Fibroblast of lung (primary cell): ENCODE measurements around the gene AGAP1. TPM values are rescaled to one million over a fixed set of nuclear protein-coding genes. Genes with fewer than 3 reads are reported as not detected.

Source experiments
- DNase-seq, 2 donors: peaks; one replicate each; pipeline versions ENCODE4 v3.0.0 to v3.0.0-alpha.2; 2010; ENCODE audit warnings: low read depth in 2 of 2
- H2AFZ ChIP-seq: 2 replicates; pipeline ENCODE4 v1.5.1; 2012; ENCODE audit warnings: low read length, control low read depth, inconsistent platforms
- H3K27ac ChIP-seq: 2 replicates; pipeline ENCODE4 v1.5.1; 2011; ENCODE audit warnings: low read length, control low read depth; ENCODE audit not compliant: insufficient read depth
- H3K27me3 ChIP-seq: 2 replicates; pipeline ENCODE4 v1.5.1; 2011; ENCODE audit warnings: mild to moderate bottlenecking, low read length; ENCODE audit not compliant: control insufficient read depth, insufficient read depth
- H3K36me3 ChIP-seq: 2 replicates; pipeline ENCODE4 v1.5.1; 2011; ENCODE audit warnings: low read length; ENCODE audit not compliant: control insufficient read depth, insufficient read depth
- H3K4me1 ChIP-seq: 2 replicates; pipeline ENCODE4 v1.5.1; 2011; ENCODE audit warnings: low read length; ENCODE audit not compliant: control insufficient read depth, insufficient read depth; ENCODE audit errors: extremely low read depth
- H3K4me2 ChIP-seq: 2 replicates; pipeline ENCODE4 v1.5.1; 2011; ENCODE audit warnings: low read length, control low read depth; ENCODE audit not compliant: insufficient read depth; ENCODE audit errors: extremely low read depth
- H3K4me3 ChIP-seq, 4 experiments: fragments of 200-600 bp in 1 of 4; sonication (generic) in 1 of 4; replicated peaks in 1 of 4; 2 replicates each; pipeline ENCODE4 v1.5.1; 2011 to 2016; ENCODE audit warnings: low read length in 4 of 4, low read depth in 3 of 4, mild to moderate bottlenecking in 3 of 4, control low read depth in 2 of 4, inconsistent platforms in 1 of 4, mixed read lengths in 1 of 4; ENCODE audit not compliant: insufficient read depth in 1 of 4; ENCODE audit errors: control extremely low read depth in 1 of 4
- H3K79me2 ChIP-seq: 2 replicates; pipeline ENCODE4 v1.5.1; 2012; ENCODE audit warnings: mild to moderate bottlenecking, low read length, inconsistent platforms; ENCODE audit not compliant: control insufficient read depth, insufficient read depth
- H3K9ac ChIP-seq: 2 replicates; pipeline ENCODE4 v1.5.1; 2011; ENCODE audit warnings: mild to moderate bottlenecking, low read length, control low read depth; ENCODE audit not compliant: insufficient read depth
- H3K9me3 ChIP-seq: 2 replicates; pipeline ENCODE4 v1.5.1; 2012; ENCODE audit warnings: low read depth, low read length; ENCODE audit not compliant: control insufficient read depth, insufficient read depth
- H4K20me1 ChIP-seq: 2 replicates; pipeline ENCODE4 v1.5.1; 2011; ENCODE audit warnings: low read length; ENCODE audit not compliant: control insufficient read depth, insufficient read depth; ENCODE audit errors: extremely low read depth
- EZH2 ChIP-seq: IDR thresholded peaks from 2 replicates; pipeline ENCODE4 v1.5.1; 2012; ENCODE audit warnings: low read length, control low read depth, mild to moderate bottlenecking; ENCODE audit errors: missing control alignments
- polyA plus RNA-seq, 2 donors: library from polyadenylated mRNA; depleted of rRNA in 1 of 2; stranded (reverse) in 1 of 2; unstranded in 1 of 2; fragments of >200 nt; gene quantifications; 2 replicates each; pipeline ENCODE4 v1.2.1, GENCODE V29; 2011 to 2012; ENCODE audit warnings: missing spikeins in 1 of 2
- total RNA-seq: library from RNA; depleted of rRNA; stranded (reverse); fragments of >200 nt; gene quantifications from 2 replicates; pipeline ENCODE4 v1.2.1, GENCODE V29; 2014
- TF ChIP-seq, protein P1 (sequence below), 2 donors: IDR thresholded peaks in 1 of 2; conservative IDR thresholded peaks in 1 of 2; 1 replicate in 1 of 2; 2 replicates in 1 of 2; pipeline ENCODE4 v1.5.1; 2011 to 2012; ENCODE audit warnings: low read length in 2 of 2, control low read depth in 1 of 2, inconsistent platforms in 1 of 2, low read depth in 1 of 2, mild to moderate bottlenecking in 1 of 2

The AGAP1 gene
- total and polyA plus RNA-seq, 2 donors (not counting 1 experiment from before 2014, with no cell fraction given) = 10.6 to 14.0 TPM

DNA sequence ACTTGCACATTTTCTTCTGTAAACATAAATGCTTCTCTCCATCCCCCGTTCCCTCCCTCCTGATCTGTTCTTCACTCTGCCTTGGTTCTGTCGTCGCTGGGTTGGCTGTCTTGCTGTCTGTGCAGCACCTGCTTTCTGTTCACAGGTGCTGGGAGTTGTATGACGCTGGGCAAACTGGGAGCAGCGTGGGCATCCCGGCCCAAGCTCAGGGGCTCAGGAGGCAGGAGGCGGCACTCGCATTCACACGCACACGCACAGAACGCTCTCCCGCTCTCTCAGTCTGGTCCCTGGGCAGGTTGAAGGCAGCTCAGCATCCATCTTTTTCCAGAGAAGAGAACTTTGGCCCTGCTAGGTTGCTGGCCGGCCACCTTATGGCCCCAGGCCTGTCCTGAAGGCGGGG, 618.6 kb downstream of the AGAP1 start:
- Histone ChIP-seq H4K20me1 (no peaks in the 10 kb centered on the region), H3K9ac (no peak overlapping the region), H2AFZ (no peak overlapping the region), H3K4me2 (no peak overlapping the region), H3K27me3 (no peaks in the 10 kb centered on the region), H3K36me3 (no peaks in the 10 kb centered on the region), H3K4me1 (no peaks in the 10 kb centered on the region), H3K79me2 (no peaks in the 10 kb centered on the region), H3K4me3 (no peak overlapping the region), H3K27ac (no peak overlapping the region), H3K9me3 (no peaks in the 10 kb centered on the region)
- DNase-seq = no peak
- TF ChIP-seq, protein P1, sequence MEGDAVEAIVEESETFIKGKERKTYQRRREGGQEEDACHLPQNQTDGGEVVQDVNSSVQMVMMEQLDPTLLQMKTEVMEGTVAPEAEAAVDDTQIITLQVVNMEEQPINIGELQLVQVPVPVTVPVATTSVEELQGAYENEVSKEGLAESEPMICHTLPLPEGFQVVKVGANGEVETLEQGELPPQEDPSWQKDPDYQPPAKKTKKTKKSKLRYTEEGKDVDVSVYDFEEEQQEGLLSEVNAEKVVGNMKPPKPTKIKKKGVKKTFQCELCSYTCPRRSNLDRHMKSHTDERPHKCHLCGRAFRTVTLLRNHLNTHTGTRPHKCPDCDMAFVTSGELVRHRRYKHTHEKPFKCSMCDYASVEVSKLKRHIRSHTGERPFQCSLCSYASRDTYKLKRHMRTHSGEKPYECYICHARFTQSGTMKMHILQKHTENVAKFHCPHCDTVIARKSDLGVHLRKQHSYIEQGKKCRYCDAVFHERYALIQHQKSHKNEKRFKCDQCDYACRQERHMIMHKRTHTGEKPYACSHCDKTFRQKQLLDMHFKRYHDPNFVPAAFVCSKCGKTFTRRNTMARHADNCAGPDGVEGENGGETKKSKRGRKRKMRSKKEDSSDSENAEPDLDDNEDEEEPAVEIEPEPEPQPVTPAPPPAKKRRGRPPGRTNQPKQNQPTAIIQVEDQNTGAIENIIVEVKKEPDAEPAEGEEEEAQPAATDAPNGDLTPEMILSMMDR (conservative IDR thresholded peaks at IDR 0.05 in 1 of 2, IDR thresholded peaks at IDR 0.05 in 1 of 2; ENCODE audit: low read depth in 1 of 2, low read length in 2 of 2) = no peak
- TF ChIP-seq EZH2 = no peak

- H3K9me3 ChIP-seq = no peaks in the 10 kb centered on the region
- DNase-seq = peak in 1 of 2 donors; percentile 6
- H3K4me3 ChIP-seq = no peak overlapping the region
- no peak overlapping the region for H3K27ac ChIP-seq
- no peaks in the 10 kb centered on the region for H3K79me2 ChIP-seq
- no peak overlapping the region for H2AFZ ChIP-seq
- no peaks in the 10 kb centered on the region for H4K20me1 ChIP-seq
- no peak overlapping the region for H3K9ac ChIP-seq
- no peak overlapping the region for H3K4me2 ChIP-seq
- H3K27me3 ChIP-seq = no peaks in the 10 kb centered on the region
- no peak for TF ChIP-seq EZH2
- TF ChIP-seq, protein P1 (conservative IDR thresholded peaks at IDR 0.05 in 1 of 2, IDR thresholded peaks at IDR 0.05 in 1 of 2; ENCODE audit: low read depth in 1 of 2, low read length in 2 of 2) = no peak
- no peaks in the 10 kb centered on the region for H3K4me1 ChIP-seq
- H3K36me3 ChIP-seq = no peaks in the 10 kb centered on the region
Observed at GRCh38 chr2:236113425-236113824, 619.6 kb downstream of the AGAP1 start.

DNA sequence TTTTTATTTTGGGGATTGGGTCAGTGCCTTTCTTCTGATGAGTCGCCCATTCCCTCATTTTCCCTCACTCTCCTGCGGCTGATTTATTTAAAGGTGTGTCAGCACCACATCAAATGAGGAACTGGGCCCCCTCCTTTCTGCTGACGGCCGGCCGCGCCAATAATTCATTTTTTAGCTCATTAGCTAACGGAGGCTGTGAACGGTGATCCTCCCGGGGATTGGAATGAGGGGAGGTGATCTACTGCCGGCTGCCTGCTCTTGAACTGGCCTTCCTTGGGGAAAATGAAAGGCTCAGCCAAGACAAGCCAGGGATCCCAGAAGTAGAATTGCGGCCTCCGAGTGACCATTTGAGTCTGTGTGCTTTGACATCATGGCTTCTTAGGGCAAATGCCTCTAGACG, 620.1 kb downstream of the AGAP1 start:
- H3K4me2 ChIP-seq = no peak overlapping the region
- no peaks in the 10 kb centered on the region for H3K4me1 ChIP-seq
- no peaks in the 10 kb centered on the region for H3K79me2 ChIP-seq
- H2AFZ ChIP-seq = no peak overlapping the region
- no peak overlapping the region for H3K4me3 ChIP-seq
- no peaks in the 10 kb centered on the region for H3K27me3 ChIP-seq
- no peak overlapping the region for H3K27ac ChIP-seq
- H3K9me3 ChIP-seq = no peaks in the 10 kb centered on the region
- DNase-seq = no peak
- H4K20me1 ChIP-seq = no peaks in the 10 kb centered on the region
- H3K36me3 ChIP-seq = no peaks in the 10 kb centered on the region
- H3K9ac ChIP-seq = no peak overlapping the region
- TF ChIP-seq, protein P1 (conservative IDR thresholded peaks at IDR 0.05 in 1 of 2, IDR thresholded peaks at IDR 0.05 in 1 of 2; ENCODE audit: low read depth in 1 of 2, low read length in 2 of 2) = no peak
- TF ChIP-seq EZH2 = no peak
